Ishikawa (cell line): ENCODE data around the gene SDK1.

Experiments
- CREB1 ChIP-seq: IDR thresholded peaks from 2 replicates; pipeline ENCODE4 v1.6.1; 2012; ENCODE audit warnings: low read depth
- TF ChIP-seq, protein P1 (sequence below): IDR thresholded peaks from 2 replicates; pipeline ENCODE4 v1.6.1; 2012

DNA sequence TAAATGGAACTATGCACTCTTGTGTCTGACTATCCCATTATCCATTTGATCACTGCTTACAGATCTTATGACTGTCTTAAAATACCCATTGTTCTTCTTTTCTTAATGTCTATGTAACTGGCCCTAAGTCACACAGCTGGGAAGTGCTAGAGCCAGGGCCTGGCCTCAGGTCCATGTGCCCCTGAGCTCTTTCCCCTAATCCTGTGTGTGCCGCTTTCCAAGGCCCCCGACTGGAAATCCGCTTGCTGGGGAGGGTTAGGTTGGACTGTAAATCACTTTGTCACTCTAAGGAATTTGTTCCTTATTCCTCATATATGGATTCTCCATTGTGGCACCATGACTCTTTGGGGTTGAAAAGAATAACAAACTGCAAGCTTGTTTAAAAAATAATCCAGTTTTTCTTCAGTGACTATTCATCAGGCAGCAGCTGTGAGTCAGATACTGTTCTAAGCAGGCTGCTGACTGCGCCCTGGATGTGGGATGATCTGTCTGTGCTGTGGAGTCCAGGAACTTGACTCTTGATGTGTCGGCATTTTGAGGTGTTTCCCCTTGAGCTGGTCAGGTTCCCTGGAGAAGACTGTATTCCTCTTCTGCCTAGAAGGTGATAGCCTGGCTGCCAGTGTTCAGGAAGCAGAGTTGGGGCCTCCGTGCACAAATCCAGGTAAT is 236.3 kb downstream of the SDK1 start:
- TF ChIP-seq, protein P1, sequence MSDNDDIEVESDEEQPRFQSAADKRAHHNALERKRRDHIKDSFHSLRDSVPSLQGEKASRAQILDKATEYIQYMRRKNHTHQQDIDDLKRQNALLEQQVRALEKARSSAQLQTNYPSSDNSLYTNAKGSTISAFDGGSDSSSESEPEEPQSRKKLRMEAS, result no peak
- no peak for TF ChIP-seq CREB1
